CD14-positive monocyte (primary cell): ENCODE data around the gene SAP30BP. TPM values are rescaled to one million over a fixed set of nuclear protein-coding genes. Genes with fewer than 3 reads are reported as not detected.

ENCODE experiments used
- DNase-seq, 3 donors: peaks; one replicate each; pipeline ENCODE4 v3.0.0-alpha.2; 2011 to 2022
- H2AFZ ChIP-seq: 2 replicates; pipeline ENCODE4 v1.6.0; 2012; ENCODE audit warnings: mild to moderate bottlenecking, low read depth, low read length, inconsistent platforms; ENCODE audit not compliant: insufficient read depth, poor library complexity, severe bottlenecking
- H3K27ac ChIP-seq, 2 donors: 1 replicate in 1 of 2; 2 replicates in 1 of 2; pipeline ENCODE4 v1.5.1; 2012 to 2013; ENCODE audit warnings: low read length in 2 of 2, control low read depth in 1 of 2, inconsistent platforms in 1 of 2, low read depth in 1 of 2, mild to moderate bottlenecking in 1 of 2
- H3K27me3 ChIP-seq, 2 donors: one replicate each; pipeline versions ENCODE4 v1.6.0 to v1.6.1; 2011 to 2013; ENCODE audit warnings: low read length in 2 of 2; ENCODE audit not compliant: control insufficient read depth in 2 of 2, insufficient read depth in 2 of 2
- H3K36me3 ChIP-seq, 2 donors: replicated peaks in 1 of 2; 1 replicate in 1 of 2; 2 replicates in 1 of 2; pipeline versions ENCODE4 v1.5.1 to v1.6.1; 2012 to 2013; ENCODE audit warnings: low read length in 2 of 2, control low read depth in 1 of 2, inconsistent platforms in 1 of 2, mild to moderate bottlenecking in 1 of 2; ENCODE audit not compliant: insufficient read depth in 2 of 2, control insufficient read depth in 1 of 2
- H3K4me1 ChIP-seq, 2 donors: 1 replicate in 1 of 2; 2 replicates in 1 of 2; pipeline versions ENCODE4 v1.5.1 to v1.6.1; 2012 to 2013; ENCODE audit warnings: low read length in 2 of 2, control low read depth in 1 of 2, inconsistent platforms in 1 of 2, mild to moderate bottlenecking in 1 of 2, moderate library complexity in 1 of 2; ENCODE audit not compliant: insufficient read depth in 2 of 2, control insufficient read depth in 1 of 2
- H3K4me2 ChIP-seq: replicated peaks from 2 replicates; pipeline ENCODE3; 2012; ENCODE audit warnings: low read length, moderate library complexity, mild to moderate bottlenecking; ENCODE audit not compliant: poor library complexity, severe bottlenecking; ENCODE audit errors: extremely low read depth
- H3K4me3 ChIP-seq, 3 experiments: fragments of 200-600 bp in 1 of 3; sonication (generic) in 1 of 3; replicated peaks in 1 of 3; 1 replicate in 2 of 3; 2 replicates in 1 of 3; pipeline ENCODE4 v1.5.1; 2011 to 2013; ENCODE audit warnings: low read length in 3 of 3, mild to moderate bottlenecking in 3 of 3, control low read depth in 2 of 3, low read depth in 2 of 3, inconsistent platforms in 1 of 3, moderate library complexity in 1 of 3
- H3K79me2 ChIP-seq: 2 replicates; pipeline ENCODE4 v1.6.0; 2012; ENCODE audit warnings: mild to moderate bottlenecking, control low read depth, inconsistent platforms, low read length, moderate library complexity; ENCODE audit not compliant: insufficient read depth
- H3K9ac ChIP-seq: 2 replicates; pipeline ENCODE4 v1.6.0; 2017; ENCODE audit warnings: low read length, mild to moderate bottlenecking; ENCODE audit not compliant: insufficient read depth, poor library complexity, severe bottlenecking
- H3K9me3 ChIP-seq, 2 donors: replicated peaks in 1 of 2; 1 replicate in 1 of 2; 2 replicates in 1 of 2; pipeline versions ENCODE4 v1.5.1 to v1.6.1; 2012 to 2013; ENCODE audit warnings: low read length in 2 of 2, control low read depth in 1 of 2; ENCODE audit not compliant: control insufficient read depth in 1 of 2, insufficient read depth in 1 of 2
- H4K20me1 ChIP-seq: 2 replicates; pipeline ENCODE4 v1.6.0; 2012; ENCODE audit warnings: mild to moderate bottlenecking, low read length, control low read depth, moderate library complexity; ENCODE audit not compliant: insufficient read depth
- H3K27ac Mint-ChIP-seq, 7 donors: one replicate each; pipeline ENCODE4 v1.8.0; 2020; ENCODE audit warnings: mild to moderate bottlenecking in 7 of 7, mixed read lengths in 7 of 7, moderate library complexity in 6 of 7, inconsistent platforms in 2 of 7
- H3K27me3 Mint-ChIP-seq, 3 donors: one replicate each; pipeline ENCODE4 v1.8.0; 2021 to 2022; ENCODE audit warnings: low read depth in 3 of 3, mild to moderate bottlenecking in 3 of 3, mixed read lengths in 3 of 3, moderate library complexity in 3 of 3, inconsistent platforms in 1 of 3
- H3K36me3 Mint-ChIP-seq, 2 donors: one replicate each; pipeline ENCODE4 v1.8.0; 2020; ENCODE audit warnings: mixed read lengths in 2 of 2, inconsistent platforms in 1 of 2, mild to moderate bottlenecking in 1 of 2
- H3K4me1 Mint-ChIP-seq: one replicate; pipeline ENCODE4 v1.8.0; 2020; ENCODE audit warnings: mild to moderate bottlenecking, mixed read lengths
- H3K4me3 Mint-ChIP-seq, 2 donors: one replicate each; pipeline ENCODE4 v1.8.0; 2020; ENCODE audit warnings: mild to moderate bottlenecking in 2 of 2, mixed read lengths in 2 of 2, moderate library complexity in 1 of 2
- H3K9me3 Mint-ChIP-seq, 7 donors: one replicate each; pipeline ENCODE4 v1.8.0; 2020 to 2022; ENCODE audit warnings: mixed read lengths in 7 of 7, mild to moderate bottlenecking in 6 of 7, moderate library complexity in 6 of 7, inconsistent platforms in 2 of 7
- WGBS: methylation state at CpG from one replicate; pipeline ENCODE4 v1.1.5; 2013; ENCODE audit warnings: missing lambda C conversion rate; ENCODE audit not compliant: insufficient coverage; 5-methylcytosine and 5-hydroxymethylcytosine counted together
- intact Hi-C, 2 donors: fragments of 100-400 bp; cut with micrococcal nuclease; formaldehyde crosslinking; loops; one replicate each; pipeline versions ENCODE4 v1.15.0 to v1.15.1; 2023
- polyA plus RNA-seq, 3 donors: library from polyadenylated mRNA; depleted of rRNA in 1 of 3; unstranded in 2 of 3; stranded (reverse) in 1 of 3; fragments of 300-500 nt in 2 of 3; fragments of >200 nt in 1 of 3; fragmentation: Illumina TruSeq in 2 of 3; gene quantifications; 1 replicate in 2 of 3; 2 replicates in 1 of 3; pipeline ENCODE4 v1.2.3, GENCODE V29; 2012 to 2021
- TF ChIP-seq, protein P1 (sequence below): fragments of 200-600 bp; IDR thresholded peaks from one replicate; pipeline ENCODE4 v1.8.0; 2022; ENCODE audit warnings: antibody characterized with exemption, mild to moderate bottlenecking

SAP30BP gene
- polyA plus RNA-seq, 3 donors = 43.8 to 130 (median 61.6) TPM

DNA sequence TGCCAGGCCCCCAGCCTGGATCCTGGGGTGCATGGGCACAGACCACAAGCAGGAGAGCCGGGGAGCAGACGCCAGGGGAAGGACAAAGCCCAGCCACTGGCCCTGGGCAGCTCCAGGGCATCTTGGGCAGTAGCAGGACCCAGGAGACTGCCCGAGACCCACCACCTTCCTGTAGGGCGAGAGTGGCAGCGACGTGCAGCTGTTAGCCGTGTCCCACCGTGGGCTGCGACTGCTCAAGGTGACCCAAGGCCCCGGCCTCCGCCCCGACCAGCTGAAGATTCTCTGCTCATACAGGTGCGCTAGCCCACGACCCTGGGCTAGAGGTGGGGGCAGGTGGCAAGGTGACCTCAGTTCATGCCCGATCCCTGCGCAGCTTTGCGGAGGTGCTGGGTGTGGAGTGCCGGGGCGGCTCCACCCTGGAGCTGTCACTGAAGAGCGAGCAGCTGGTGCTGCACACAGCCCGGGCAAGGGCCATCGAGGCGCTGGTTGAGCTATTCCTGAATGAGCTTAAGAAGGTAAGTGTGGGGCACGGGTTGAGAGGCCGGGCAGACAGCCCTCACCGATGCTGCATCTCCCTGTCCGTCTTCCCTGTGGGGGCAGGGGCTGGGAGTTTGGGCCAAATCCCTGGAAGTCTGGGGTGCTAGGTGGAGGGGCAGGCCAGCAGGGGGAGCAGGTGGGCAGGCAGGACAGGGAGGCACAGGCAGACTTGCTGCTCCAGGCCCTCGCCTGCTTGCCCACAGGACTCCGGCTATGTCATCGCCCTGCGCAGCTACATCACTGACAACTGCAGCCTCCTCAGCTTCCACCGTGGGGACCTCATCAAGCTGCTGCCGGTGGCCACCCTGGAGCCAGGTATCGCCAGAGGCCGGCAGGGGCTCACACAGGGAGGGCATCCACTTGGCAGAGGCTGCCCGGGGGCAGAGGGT lies 47.4 kb upstream of the SAP30BP start:
- H4K20me1 ChIP-seq = no peaks in the 10 kb centered on the region
- no peak overlapping the region for H3K4me3 Mint-ChIP-seq
- no peak overlapping the region for H3K4me3 ChIP-seq
- H3K4me1 Mint-ChIP-seq = no peaks in the 10 kb centered on the region
- no peaks in the 10 kb centered on the region for H3K79me2 ChIP-seq
- H3K4me2 ChIP-seq = no peak overlapping the region
- H3K9me3 Mint-ChIP-seq = no peaks in the 10 kb centered on the region
- no peaks in the 10 kb centered on the region for H3K9me3 ChIP-seq
- H3K27ac Mint-ChIP-seq = peak overlapping the region in 1 of 7 donors; percentile 56
- peaks cover 62 to 97% of the 10 kb centered on the region in 2 donors for H3K36me3 Mint-ChIP-seq
- H3K27me3 ChIP-seq = no peaks in the 10 kb centered on the region
- DNase-seq = no peak
- intact Hi-C loops = no loop called here
- no peak overlapping the region for H3K9ac ChIP-seq
- H3K4me1 ChIP-seq = no peaks in the 10 kb centered on the region
- H3K27me3 Mint-ChIP-seq = peaks cover 0 to 4% (median 0%) of the 10 kb centered on the region in 3 donors
- TF ChIP-seq, protein P1, sequence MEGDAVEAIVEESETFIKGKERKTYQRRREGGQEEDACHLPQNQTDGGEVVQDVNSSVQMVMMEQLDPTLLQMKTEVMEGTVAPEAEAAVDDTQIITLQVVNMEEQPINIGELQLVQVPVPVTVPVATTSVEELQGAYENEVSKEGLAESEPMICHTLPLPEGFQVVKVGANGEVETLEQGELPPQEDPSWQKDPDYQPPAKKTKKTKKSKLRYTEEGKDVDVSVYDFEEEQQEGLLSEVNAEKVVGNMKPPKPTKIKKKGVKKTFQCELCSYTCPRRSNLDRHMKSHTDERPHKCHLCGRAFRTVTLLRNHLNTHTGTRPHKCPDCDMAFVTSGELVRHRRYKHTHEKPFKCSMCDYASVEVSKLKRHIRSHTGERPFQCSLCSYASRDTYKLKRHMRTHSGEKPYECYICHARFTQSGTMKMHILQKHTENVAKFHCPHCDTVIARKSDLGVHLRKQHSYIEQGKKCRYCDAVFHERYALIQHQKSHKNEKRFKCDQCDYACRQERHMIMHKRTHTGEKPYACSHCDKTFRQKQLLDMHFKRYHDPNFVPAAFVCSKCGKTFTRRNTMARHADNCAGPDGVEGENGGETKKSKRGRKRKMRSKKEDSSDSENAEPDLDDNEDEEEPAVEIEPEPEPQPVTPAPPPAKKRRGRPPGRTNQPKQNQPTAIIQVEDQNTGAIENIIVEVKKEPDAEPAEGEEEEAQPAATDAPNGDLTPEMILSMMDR = peak; percentile 25
- 95% methylated on average over 34 of the region's 36 CpGs for WGBS
- no peak overlapping the region for H3K27ac ChIP-seq
- H3K36me3 ChIP-seq = peaks cover 96% of the 10 kb centered on the region in 2 donors
- H2AFZ ChIP-seq = no peak overlapping the region

DNA sequence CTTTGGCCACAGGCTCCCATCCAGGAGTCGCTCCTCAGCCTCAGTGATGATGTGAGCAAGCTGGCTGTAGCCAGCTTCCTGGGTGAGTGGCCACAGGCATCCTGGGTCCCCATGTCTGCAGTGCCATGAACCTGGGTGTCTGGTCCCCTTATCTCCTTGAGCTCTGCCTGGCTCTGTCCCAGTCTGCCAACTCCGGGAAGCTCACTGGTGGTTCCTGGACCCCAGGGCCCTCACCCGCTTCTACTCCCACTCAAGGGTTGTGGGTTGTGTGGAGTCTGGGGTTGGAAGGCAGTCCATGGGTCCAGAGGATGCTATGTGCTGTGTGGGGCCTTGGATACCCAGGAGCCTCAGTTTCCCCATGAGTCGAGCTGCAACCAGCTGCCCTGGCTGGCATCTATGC lies 45.6 kb upstream of the SAP30BP start:
- H3K79me2 ChIP-seq = no peaks in the 10 kb centered on the region
- no peak overlapping the region for H2AFZ ChIP-seq
- no peak overlapping the region for H3K4me3 ChIP-seq
- no peak overlapping the region for H3K4me3 Mint-ChIP-seq
- no peaks in the 10 kb centered on the region for H3K4me1 Mint-ChIP-seq
- H3K27me3 Mint-ChIP-seq = peaks cover 0 to 2% (median 0%) of the 10 kb centered on the region in 3 donors
- no peak overlapping the region for H3K4me2 ChIP-seq
- intact Hi-C loops = no loop called here
- H3K27ac Mint-ChIP-seq = no peak overlapping the region
- TF ChIP-seq, protein P1 = no peak
- no peaks in the 10 kb centered on the region for H3K27me3 ChIP-seq
- no peaks in the 10 kb centered on the region for H3K9me3 ChIP-seq
- H3K9me3 Mint-ChIP-seq = no peaks in the 10 kb centered on the region
- H3K9ac ChIP-seq = no peak overlapping the region
- WGBS = 95% methylated on average over 2 of the region's 4 CpGs
- no peak overlapping the region for H3K27ac ChIP-seq
- H3K36me3 ChIP-seq = peaks cover 96% of the 10 kb centered on the region in 2 donors
- H4K20me1 ChIP-seq = no peaks in the 10 kb centered on the region
- H3K4me1 ChIP-seq = no peaks in the 10 kb centered on the region
- peaks cover 64 to 99% of the 10 kb centered on the region in 2 donors for H3K36me3 Mint-ChIP-seq
- DNase-seq = no peak
